ENCODE results near the gene LSM12.
A peak's percentile ranks its signal among the peaks of the same experiment; 100 is the strongest.

The LSM12 gene

GRCh38 chr17:44077595-44077909, 11.1 kb upstream of the LSM12 start:
- ChIA-PET POLR2A (interaction anchor here (1.1 kb wide), 1 partner anchor 8 kb away, joined by 7 read pairs; no protein-coding TSS in a partner anchor), CTCF (interaction anchor here (0.6 kb wide), 1 partner anchor 95 kb away, joined by 3 read pairs; no protein-coding TSS in a partner anchor)
- H3K9me3 ChIP-seq (ENCODE audit: control insufficient read depth, insufficient read depth, low read depth, low read length) = no peaks in the 10 kb centered on the region
- H3K36me3 ChIP-seq (ENCODE audit: control insufficient read depth in 2 of 2, insufficient read depth in 1 of 2, low read length in 2 of 2) = peaks cover 8 to 85% of the 10 kb centered on the region in 2 experiments
- no peak for TF ChIP-seq ZNF600 (tag by site-specific recombination; IDR thresholded peaks at IDR 0.05)
- TF ChIP-seq ZNF114 (tag by site-specific recombination; IDR thresholded peaks at IDR 0.05) = no peak
- 0 out of 2 replicates have a peak, but pooled peaks have one; percentile 6 for TF ChIP-seq PRDM1 (tag by site-specific recombination; IDR thresholded peaks at IDR 0.05)
- peaks cover 6% of the 10 kb centered on the region for H3K4me1 ChIP-seq (ENCODE audit: control insufficient read depth, insufficient read depth, low read length)
- H3K4me3 ChIP-seq (ENCODE audit: low read depth, low read length) = no peak overlapping the region
- H3K27ac ChIP-seq (ENCODE audit: extremely low read depth, low read depth, low read length) = peak overlapping the region; percentile 40; the same call in 1 of the 2 replicates

- CTCF ChIA-PET = no interaction called here
- TF ChIP-seq ZIC2 (tag by site-specific recombination; IDR thresholded peaks at IDR 0.05) (peak; percentile 56; the same call in 1 of the 2 replicates), ZBTB20 (tag by site-specific recombination; IDR thresholded peaks at IDR 0.05) (peak; percentile 86), ZBTB48 (tag by site-specific recombination; IDR thresholded peaks at IDR 0.05) (peak; percentile 54; the same call in 1 of the 2 replicates), PRDM2 (tag by site-specific recombination; IDR thresholded peaks at IDR 0.05; ENCODE audit: borderline replicate concordance) (no peak), ZFP69B (tag by site-specific recombination; IDR thresholded peaks at IDR 0.05) (no peak)
- POLR2A ChIA-PET = no interaction called here
- Histone ChIP-seq H3K36me3 (ENCODE audit: control insufficient read depth in 2 of 2, insufficient read depth in 1 of 2, low read length in 2 of 2) (peaks cover 6 to 79% of the 10 kb centered on the region in 2 experiments), H3K9me3 (ENCODE audit: control insufficient read depth, insufficient read depth, low read depth, low read length) (no peaks in the 10 kb centered on the region), H3K27ac (ENCODE audit: extremely low read depth, low read depth, low read length) (peak overlapping the region; percentile 40; the same call in 1 of the 2 replicates), H3K4me1 (ENCODE audit: control insufficient read depth, insufficient read depth, low read length) (peaks cover 8% of the 10 kb centered on the region), H3K4me3 (ENCODE audit: low read depth, low read length) (no peak overlapping the region)
Observed at GRCh38 chr17:44076716-44077594, 10.5 kb upstream of the LSM12 start.

GRCh38 chr17:44075598-44076293, 9.3 kb upstream of the LSM12 start:
- Histone ChIP-seq H3K4me3 (ENCODE audit: low read depth, low read length) (no peak overlapping the region), H3K4me1 (ENCODE audit: control insufficient read depth, insufficient read depth, low read length) (peaks cover 13% of the 10 kb centered on the region), H3K27ac (ENCODE audit: extremely low read depth, low read depth, low read length) (peak overlapping the region; percentile 39; the same call in 1 of the 2 replicates), H3K9me3 (ENCODE audit: control insufficient read depth, insufficient read depth, low read depth, low read length) (no peaks in the 10 kb centered on the region), H3K36me3 (ENCODE audit: control insufficient read depth in 2 of 2, insufficient read depth in 1 of 2, low read length in 2 of 2) (peaks cover 6 to 73% of the 10 kb centered on the region in 2 experiments)
- ChIA-PET POLR2A (interaction anchor here (2.9 kb wide), 1 partner anchor 8 kb away, joined by 13 read pairs; no protein-coding TSS in a partner anchor), CTCF (interaction anchor here (0.6 to 1.5 kb wide), 4 partner anchors 8 to 43 kb away, joined by 3 to 8 read pairs (median 5); no protein-coding TSS in a partner anchor)
- peak; percentile 49; the same call in 1 of the 2 replicates for TF ChIP-seq GLIS1 (tag by site-specific recombination; IDR thresholded peaks at IDR 0.05)
- peak; percentile 42; the same call in 1 of the 2 replicates for TF ChIP-seq GLIS2 (tag by site-specific recombination; IDR thresholded peaks at IDR 0.05)
- no peak for TF ChIP-seq REST (tag by site-specific recombination; IDR thresholded peaks at IDR 0.05)
- peak; percentile 99 for TF ChIP-seq KLF17 (tag by site-specific recombination; IDR thresholded peaks at IDR 0.05)

Measured in HEK293 (cell line).